Brain microvascular endothelial cell (primary cell): ENCODE data around the gene NRP2.

Experiments used
- DNase-seq: peaks from one replicate; pipeline ENCODE4 v3.0.0-alpha.2; 2020
- H3K27ac ChIP-seq: fragments of 250-450 bp; sonication (Bioruptor Pico); 2 replicates; pipeline ENCODE4 v1.5.1; 2020; ENCODE audit warnings: mild to moderate bottlenecking, moderate library complexity
- H3K27me3 ChIP-seq: fragments of 250-450 bp; sonication (Bioruptor Pico); replicated peaks from 2 replicates; pipeline ENCODE4 v1.5.1; 2020; ENCODE audit warnings: mild to moderate bottlenecking
- H3K36me3 ChIP-seq: fragments of 250-450 bp; sonication (Bioruptor Pico); replicated peaks from 2 replicates; pipeline ENCODE4 v1.5.1; 2020; ENCODE audit warnings: mild to moderate bottlenecking
- H3K4me3 ChIP-seq: 2 replicates; pipeline ENCODE4 v1.5.1; 2011; ENCODE audit warnings: low read depth, mild to moderate bottlenecking, control low read depth, low read length, moderate library complexity
- CTCF ChIP-seq: IDR thresholded peaks from 2 replicates; pipeline ENCODE4 v1.5.1; 2011; ENCODE audit warnings: low read depth, mild to moderate bottlenecking, moderate library complexity, low read length, control low read depth, inconsistent platforms; ENCODE audit errors: missing control alignments
- in situ Hi-C: cut with HindIII; loops from 2 replicates; pipeline ENCODE4 v1.10.0; 2017; ENCODE audit warnings: low sequenced_read_pairs, low pct_ligation_motif_present

Gene NRP2

GRCh38 chr2:205682239-205682970 is at the start of gene NRP2:
Gene NRP2, plus strand, starts transcription at chr2:205682501. Its CDS starts 790 bp downstream, at chr2:205683291.
- Histone ChIP-seq H3K27ac (peak within 1 kb of the TSS; percentile 36), H3K4me3 (peak within 1 kb of the TSS; percentile 77), H3K36me3 (no peaks in the 10 kb centered on the region), H3K27me3 (no peaks in the 10 kb centered on the region)
- TF ChIP-seq CTCF = no peak
- DNase-seq = peak; percentile 86
- in situ Hi-C loops = no loop called here

GRCh38 chr2:205633994-205634393 is 48.3 kb upstream of the NRP2 start:
- DNase-seq = no peak
- H3K4me3 ChIP-seq = no peak overlapping the region
- no peak overlapping the region for H3K27ac ChIP-seq
- TF ChIP-seq CTCF = no peak
- in situ Hi-C loops = no loop called here
- H3K36me3 ChIP-seq = no peaks in the 10 kb centered on the region
- H3K27me3 ChIP-seq = no peaks in the 10 kb centered on the region

GRCh38 chr2:205636549-205637319 is 45.6 kb upstream of the NRP2 start:
- DNase-seq = no peak

GRCh38 chr2:205637320-205637602 is 45.0 kb upstream of the NRP2 start:
- DNase-seq = no peak
- in situ Hi-C loops = no loop called here

More at GRCh38 chr2:205636549-205637319, 45.6 kb upstream of the NRP2 start:
- H3K27ac ChIP-seq = no peak overlapping the region
- no peaks in the 10 kb centered on the region for H3K36me3 ChIP-seq
- no peaks in the 10 kb centered on the region for H3K27me3 ChIP-seq
- in situ Hi-C loops = no loop called here
- TF ChIP-seq CTCF = no peak
- no peak overlapping the region for H3K4me3 ChIP-seq

GRCh38 chr2:205637779-205638503 is 44.4 kb upstream of the NRP2 start:
- Histone ChIP-seq H3K27me3 (no peaks in the 10 kb centered on the region), H3K27ac (no peak overlapping the region), H3K36me3 (no peaks in the 10 kb centered on the region), H3K4me3 (no peak overlapping the region)
- TF ChIP-seq CTCF = no peak
- in situ Hi-C loops = no loop called here
- DNase-seq = no peak

More at GRCh38 chr2:205637320-205637602, 45.0 kb upstream of the NRP2 start:
- Histone ChIP-seq H3K36me3 (no peaks in the 10 kb centered on the region), H3K4me3 (no peak overlapping the region), H3K27me3 (no peaks in the 10 kb centered on the region), H3K27ac (no peak overlapping the region)
- TF ChIP-seq CTCF = no peak
